ENCODE results near the gene PRKCA.

PRKCA gene

DNA sequence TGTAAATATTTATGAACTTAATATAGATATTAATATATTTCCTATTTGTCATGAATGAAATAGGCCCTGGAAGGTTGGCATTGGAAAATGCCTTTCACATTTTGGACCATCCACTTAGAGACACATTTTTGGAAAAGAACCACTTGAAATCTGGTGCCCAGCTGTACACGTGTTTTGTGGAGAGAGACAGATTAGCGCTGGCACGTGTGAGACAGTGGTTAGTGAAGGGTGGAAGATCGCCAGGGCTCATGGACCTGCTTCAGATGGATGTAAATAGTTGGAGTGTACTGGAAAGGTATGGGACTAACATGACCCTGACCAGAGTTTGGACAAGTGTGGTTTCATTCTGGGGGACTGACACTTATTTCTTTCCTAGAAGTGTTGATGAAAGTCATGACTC, 222.9 kb downstream of the PRKCA start:
- DNase-seq, result no peak

DNA sequence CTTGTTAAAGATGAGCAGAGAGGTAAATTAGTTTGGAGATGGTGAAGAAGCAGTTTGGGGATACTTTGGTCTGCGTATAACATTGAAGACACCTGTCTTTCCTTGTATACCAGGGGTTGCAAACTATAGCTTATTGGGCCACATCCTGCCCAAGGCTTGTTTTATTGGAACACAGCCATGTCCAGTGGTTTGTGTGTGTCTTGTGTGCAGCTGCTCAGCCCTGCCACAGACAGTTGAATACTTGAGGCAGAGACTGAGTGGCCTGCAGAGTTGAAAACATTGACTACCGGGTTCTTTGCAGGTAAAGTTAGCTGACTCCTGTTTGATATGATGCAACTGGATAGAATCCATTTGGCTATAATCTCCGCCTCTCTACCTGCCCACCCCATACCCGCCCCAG, 224.4 kb downstream of the PRKCA start:
- peak; percentile 19 for DNase-seq

- no peak for DNase-seq
Measured at GRCh38 chr17:66527335-66527734, 224.9 kb downstream of the PRKCA start.

DNA sequence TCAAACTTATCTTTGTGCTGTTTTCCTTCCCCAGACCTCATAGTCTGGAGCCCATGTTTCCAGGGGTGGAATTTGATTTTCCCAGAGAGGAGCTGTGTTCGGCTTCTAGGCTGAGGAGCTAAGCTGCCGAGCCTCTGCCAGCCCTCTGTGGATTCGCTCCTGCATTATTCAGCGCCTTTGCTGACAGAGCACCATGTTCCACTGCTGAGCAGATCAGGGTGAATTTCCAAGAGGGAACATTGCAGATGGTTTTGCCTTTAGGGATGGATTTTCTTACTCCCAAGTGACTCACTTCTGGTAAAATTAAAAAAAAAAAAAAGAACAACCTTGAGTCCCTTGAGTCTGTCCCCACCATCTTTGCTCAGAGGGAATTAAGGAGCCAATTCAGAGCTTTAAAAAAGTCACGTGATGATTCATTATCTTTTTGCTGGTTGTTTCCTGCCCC, 229.5 kb downstream of the PRKCA start:
- DNase-seq, result no peak

DNA sequence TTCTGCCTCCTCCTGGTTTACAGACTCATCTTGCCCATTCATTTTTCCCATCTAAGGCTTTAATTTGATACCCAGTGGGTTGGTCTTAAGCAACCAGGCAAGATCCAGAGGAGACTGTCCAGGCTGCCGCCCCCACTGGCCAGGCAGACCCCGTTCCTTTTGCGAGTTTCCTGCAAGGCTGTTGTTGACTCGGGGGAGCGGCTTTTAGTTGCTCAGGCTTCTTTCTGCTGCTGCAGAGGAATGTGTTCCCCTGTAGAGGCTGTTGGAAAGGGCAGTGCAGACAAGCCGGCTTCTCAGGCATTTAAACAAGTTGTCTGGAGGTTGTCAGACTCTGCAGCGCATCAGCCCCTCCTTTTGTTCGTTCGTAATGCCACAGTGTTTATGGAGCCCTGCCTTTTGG, 231.2 kb downstream of the PRKCA start:
- DNase-seq, result no peak

DNA sequence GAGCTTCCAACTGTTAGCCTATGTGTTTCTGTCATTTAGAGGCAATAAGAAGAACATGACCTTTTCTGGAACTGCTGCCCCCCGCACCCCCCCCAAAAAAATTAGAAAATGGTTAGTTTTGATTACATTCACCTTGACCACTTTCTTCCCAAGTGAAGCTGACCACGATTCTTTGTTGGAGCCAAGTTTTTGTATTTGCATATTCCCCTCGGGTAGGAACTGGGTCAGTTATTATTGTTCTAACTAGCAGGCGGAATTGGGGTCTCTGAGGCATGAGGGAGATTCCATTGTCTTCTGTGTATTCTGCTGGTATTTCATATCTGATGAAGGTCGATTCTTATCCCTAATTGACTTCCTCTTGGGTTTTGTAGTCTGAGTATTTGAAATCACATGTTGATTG, 231.6 kb downstream of the PRKCA start:
- DNase-seq, result no peak

- no peak for DNase-seq
Measured at GRCh38 chr17:66535611-66536010, 233.2 kb downstream of the PRKCA start.

- DNase-seq, result no peak
Measured at GRCh38 chr17:66537502-66537901, 235.1 kb downstream of the PRKCA start.

DNA sequence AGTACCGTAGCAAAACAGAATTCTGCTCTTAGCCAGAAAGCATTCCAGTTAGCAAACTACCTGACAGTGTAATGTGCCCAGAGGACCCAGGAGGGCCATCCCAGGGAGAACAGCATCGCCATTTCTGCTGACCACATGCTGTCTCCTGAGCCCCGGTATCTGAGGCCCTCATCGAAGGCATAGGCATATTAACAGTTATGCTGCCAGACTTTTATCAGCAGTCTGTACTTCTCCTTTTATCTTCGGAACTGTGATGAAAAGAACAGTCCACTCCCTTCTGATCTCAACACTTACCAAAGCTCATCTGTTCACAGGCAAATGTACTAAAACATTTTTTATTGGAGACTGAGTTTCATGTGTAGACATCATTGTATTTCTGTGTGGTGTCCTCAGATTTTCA, 236.4 kb downstream of the PRKCA start:
- no peak for DNase-seq

- peak; percentile 88 for DNase-seq
Measured at GRCh38 chr17:66540131-66540781, 237.8 kb downstream of the PRKCA start.

DNA sequence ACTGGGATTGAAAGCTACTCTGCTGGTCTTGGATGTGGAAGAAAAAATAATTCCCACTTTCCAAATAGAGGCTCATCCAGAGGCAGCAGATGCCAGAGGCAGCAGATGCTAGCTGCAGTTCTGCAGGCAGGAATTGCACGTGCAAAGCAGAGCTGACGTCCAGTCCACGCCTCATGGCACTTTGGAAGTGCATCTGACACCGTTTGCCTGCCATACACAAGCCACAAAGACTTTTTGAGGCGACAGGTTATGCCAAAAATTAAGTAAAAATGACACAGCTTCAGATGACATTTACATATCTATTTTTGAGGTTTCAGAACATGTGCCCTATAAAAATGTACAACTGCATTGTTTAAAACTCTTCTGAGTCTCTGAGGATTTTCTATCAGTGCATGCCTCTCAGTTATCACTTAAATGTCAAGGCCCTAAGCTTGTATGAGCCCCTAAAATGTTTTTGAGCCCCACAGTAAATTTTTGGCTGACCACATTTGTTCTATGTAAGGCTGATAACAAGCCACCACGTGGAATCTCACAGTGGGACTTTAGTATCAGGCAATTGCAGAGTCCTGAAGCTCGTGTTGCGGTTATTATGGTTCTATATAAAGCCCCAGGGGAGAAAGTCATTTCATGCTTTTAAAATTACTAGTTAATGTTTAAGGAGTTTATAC, 239.2 kb downstream of the PRKCA start:
- no peak for DNase-seq

GRCh38 chr17:66542129-66542966, 239.9 kb downstream of the PRKCA start:
- DNase-seq, result peak; percentile 48

- DNase-seq, result peak; percentile 77
Measured at GRCh38 chr17:66542967-66543520, 240.6 kb downstream of the PRKCA start.

- DNase-seq, result peak; percentile 53
Measured at GRCh38 chr17:66543526-66543925, 241.1 kb downstream of the PRKCA start.

DNA sequence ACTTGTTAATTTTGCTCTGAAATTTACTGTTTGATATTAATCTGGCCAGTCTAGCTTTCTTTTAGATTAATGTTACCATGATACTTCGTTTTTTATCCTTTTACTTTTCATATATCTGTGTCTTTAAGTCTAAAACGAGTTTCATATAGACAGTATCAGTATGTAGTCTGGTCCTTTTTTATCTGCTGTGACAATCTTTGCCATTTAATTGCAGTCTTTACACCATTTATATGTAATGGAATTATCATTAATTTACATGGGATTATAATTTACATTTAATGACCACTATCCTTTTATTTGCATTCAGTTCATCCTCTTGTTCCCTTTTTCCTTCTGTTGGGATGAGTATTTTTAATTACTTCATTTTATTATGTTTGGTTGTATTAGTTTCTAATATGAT, 243.5 kb downstream of the PRKCA start:
- no peak for DNase-seq

GRCh38 chr17:66547151-66547865, 244.9 kb downstream of the PRKCA start:
- no peak for DNase-seq

DNA sequence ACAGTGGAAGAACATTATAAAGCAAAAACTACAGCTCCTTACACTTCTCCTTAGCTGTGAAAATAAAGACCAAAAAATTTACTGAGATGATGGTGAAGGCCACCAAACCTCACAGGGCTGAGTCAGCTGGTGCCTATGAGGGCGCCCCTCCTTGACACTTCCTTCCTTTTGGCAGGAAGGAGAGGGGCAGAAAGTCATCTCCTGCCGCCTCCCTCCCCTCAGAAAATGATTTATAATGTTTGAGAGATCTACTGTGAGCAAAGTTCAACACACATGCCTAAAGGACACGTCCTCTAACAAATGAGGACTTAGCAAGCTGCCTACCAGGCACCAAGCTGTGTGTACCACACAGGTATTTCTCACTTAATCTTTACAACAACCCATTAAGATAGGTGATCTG, 245.7 kb downstream of the PRKCA start:
- peak; percentile 51 for DNase-seq

- DNase-seq, result peak; percentile 38
Measured at GRCh38 chr17:66548659-66549310, 246.4 kb downstream of the PRKCA start.

DNA sequence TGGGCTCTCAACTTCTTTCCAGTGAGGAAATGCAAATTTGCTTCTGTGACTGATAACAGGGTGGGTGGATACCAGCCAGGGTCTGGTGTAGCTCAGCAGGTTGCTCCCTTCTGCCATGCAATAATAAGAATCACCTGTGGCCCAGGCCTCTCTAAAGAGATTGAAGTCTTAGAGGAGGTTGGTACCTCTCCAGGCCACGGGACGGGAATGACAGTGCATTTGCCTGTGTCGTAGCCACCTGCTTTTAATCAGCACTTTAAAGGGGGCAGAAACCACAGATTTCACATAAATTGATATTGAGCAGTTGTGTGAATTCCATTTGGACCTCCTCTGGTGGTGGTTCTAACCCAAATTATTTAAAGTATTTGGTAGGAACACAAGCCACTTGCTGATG, 246.9 kb downstream of the PRKCA start:
- DNase-seq, result peak; percentile 49

GRCh38 chr17:66549731-66550207, 247.4 kb downstream of the PRKCA start:
- DNase-seq, result peak; percentile 77

DNA sequence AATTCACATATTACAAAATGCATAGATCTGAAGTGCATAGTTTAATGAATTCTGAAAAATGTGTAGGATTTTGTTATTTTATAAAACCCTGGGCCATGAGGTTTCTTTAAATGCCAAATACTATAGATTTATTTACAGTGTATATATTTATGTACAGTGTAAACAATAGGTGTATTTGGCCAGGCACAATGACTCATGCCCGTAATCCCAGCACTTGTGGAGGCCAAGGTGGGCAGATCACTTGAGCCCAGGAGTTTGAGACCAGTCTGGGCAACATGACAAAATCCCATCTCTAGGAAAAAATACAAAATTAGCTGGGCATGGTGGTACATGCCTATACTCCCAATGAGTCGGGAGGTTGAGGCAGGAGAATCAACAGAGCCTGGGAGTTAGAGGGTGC, 249.4 kb downstream of the PRKCA start:
- no peak for DNase-seq

DNA sequence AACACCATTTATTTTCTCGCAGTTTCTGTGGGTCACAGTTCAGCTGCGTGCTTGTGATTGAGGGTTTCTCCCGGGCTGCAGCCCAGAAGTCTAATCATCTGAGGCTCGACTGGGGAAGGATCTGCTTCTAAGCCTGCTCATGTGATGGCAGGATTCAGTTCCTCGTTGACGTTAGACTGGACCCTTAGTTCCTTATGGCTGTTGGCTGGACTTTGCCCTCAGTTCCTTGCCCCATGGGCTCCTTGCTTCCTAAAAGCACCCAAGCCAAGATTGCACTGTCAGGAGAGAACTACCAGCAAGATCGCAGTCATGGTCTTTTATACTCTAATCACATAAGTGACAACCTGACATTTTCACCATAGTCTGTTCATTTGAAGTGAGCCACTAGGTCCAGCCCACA, 250.0 kb downstream of the PRKCA start:
- no peak for DNase-seq

Data from HCEC 1CT (cell line).